Measurements from ENCODE around the gene RPL7A.
"Not testable (repeated sequence)": the region's sequence is repeated elsewhere in the genome, so short reads cannot be mapped to it uniquely, and the experiment has no call there.

The RPL7A gene

GRCh38 chr9:133347985-133348717 is at the start of gene RPL7A, which contains the start of gene MED22:
Gene RPL7A, plus strand, starts transcription at chr9:133348218. Its CDS starts 26 bp downstream, at chr9:133348244.
Gene MED22, minus strand, starts transcription at chr9:133348131. Its CDS starts 1,469 bp downstream, at chr9:133346662.
- DNase-seq (ENCODE audit: low spot score): peak; percentile 96

- DNase-seq (ENCODE audit: low spot score): not testable (repeated sequence)
Observed at GRCh38 chr9:133299996-133300395, 48.0 kb upstream of the RPL7A start.

GRCh38 chr9:133301253-133302230 is 46.5 kb upstream of the RPL7A start:
- DNase-seq (ENCODE audit: low spot score): no peak

- DNase-seq (ENCODE audit: low spot score): no peak
Observed at GRCh38 chr9:133303266-133304157, 44.5 kb upstream of the RPL7A start.

- DNase-seq (ENCODE audit: low spot score): no peak
Observed at GRCh38 chr9:133304158-133304470, 43.9 kb upstream of the RPL7A start.

GRCh38 chr9:133304477-133305377 is 43.3 kb upstream of the RPL7A start:
- no peak for DNase-seq (ENCODE audit: low spot score)

GRCh38 chr9:133305731-133306130 is 42.3 kb upstream of the RPL7A start:
- DNase-seq (ENCODE audit: low spot score): no peak

GRCh38 chr9:133306242-133307204 is 41.5 kb upstream of the RPL7A start:
- no peak for DNase-seq (ENCODE audit: low spot score)

- DNase-seq (ENCODE audit: low spot score): no peak
Observed at GRCh38 chr9:133307301-133307700, 40.7 kb upstream of the RPL7A start.

GRCh38 chr9:133309608-133310007 is 38.4 kb upstream of the RPL7A start:
- no peak for DNase-seq (ENCODE audit: low spot score)

GRCh38 chr9:133315997-133316396 is 32.0 kb upstream of the RPL7A start:
- no peak for DNase-seq (ENCODE audit: low spot score)

GRCh38 chr9:133317551-133317950 is 30.5 kb upstream of the RPL7A start:
- not testable (repeated sequence) for DNase-seq (ENCODE audit: low spot score)

GRCh38 chr9:133320421-133320881 is 27.6 kb upstream of the RPL7A start:
- no peak for DNase-seq (ENCODE audit: low spot score)

GRCh38 chr9:133321411-133321935 is 26.5 kb upstream of the RPL7A start:
- no peak for DNase-seq (ENCODE audit: low spot score)

GRCh38 chr9:133322701-133323100 is 25.3 kb upstream of the RPL7A start:
- DNase-seq (ENCODE audit: low spot score): no peak

- DNase-seq (ENCODE audit: low spot score): no peak
Observed at GRCh38 chr9:133323211-133323610, 24.8 kb upstream of the RPL7A start.

- DNase-seq (ENCODE audit: low spot score): no peak
Observed at GRCh38 chr9:133323991-133324703, 23.9 kb upstream of the RPL7A start.

- not testable (repeated sequence) for DNase-seq (ENCODE audit: low spot score)
Observed at GRCh38 chr9:133327021-133327420, 21.0 kb upstream of the RPL7A start.

All from kidney tubule cell (primary cell).